Breast epithelium (tissue), 3 donors: Measurements from ENCODE around the gene PXYLP1.

ENCODE experiments used
- CTCF ChIP-seq, 3 donors: fragments of 450-650 bp; IDR thresholded peaks; one replicate each; pipeline ENCODE4 v1.5.1; 2016 to 2017; ENCODE audit warnings: antibody characterized with exemption in 3 of 3, mild to moderate bottlenecking in 3 of 3, moderate library complexity in 3 of 3
- POLR2A ChIP-seq: fragments of 450-650 bp; IDR thresholded peaks from one replicate; pipeline ENCODE4 v1.6.1; 2016; ENCODE audit warnings: antibody characterized with exemption, mild to moderate bottlenecking, moderate library complexity
- POLR2AphosphoS5 ChIP-seq, 3 donors: sonication (generic); formaldehyde crosslinking; IDR thresholded peaks; one replicate each; pipeline ENCODE4 v1.6.1; 2017; ENCODE audit warnings: antibody characterized with exemption in 3 of 3

GRCh38 chr3:141311496-141312353 is 80.1 kb downstream of the PXYLP1 start:
- TF ChIP-seq CTCF (IDR thresholded peaks at IDR 0.05) (peak; percentile 63 to 82 (median 70)), POLR2A (peak; percentile 63), POLR2AphosphoS5 (IDR thresholded peaks at IDR 0.05) (peak; percentile 70 to 91 (median 80))
